Glutamatergic neuron (in vitro differentiated cells): ENCODE measurements around the gene BLTP1. TPM values are rescaled to one million over a fixed set of nuclear protein-coding genes. Genes with fewer than 3 reads are reported as not detected.
"Not testable (repeated sequence)": the region's sequence is repeated elsewhere in the genome, so short reads cannot be mapped to it uniquely, and the experiment has no call there.

ENCODE experiments used
- DNase-seq: peaks from one replicate; pipeline ENCODE4 v3.0.0; 2022
- H3K27ac Mint-ChIP-seq: one replicate; pipeline ENCODE4 v1.8.0; 2020; ENCODE audit warnings: mild to moderate bottlenecking, mixed read lengths, inconsistent platforms; ENCODE audit not compliant: unreplicated experiment
- H3K27me3 Mint-ChIP-seq: one replicate; pipeline ENCODE4 v1.8.0; 2020; ENCODE audit warnings: mild to moderate bottlenecking, moderate library complexity, mixed read lengths, inconsistent platforms; ENCODE audit not compliant: unreplicated experiment
- H3K36me3 Mint-ChIP-seq: one replicate; pipeline ENCODE4 v1.8.0; 2020; ENCODE audit warnings: mild to moderate bottlenecking, mixed read lengths, inconsistent platforms; ENCODE audit not compliant: unreplicated experiment
- H3K4me1 Mint-ChIP-seq: one replicate; pipeline ENCODE4 v1.8.0; 2020; ENCODE audit warnings: mild to moderate bottlenecking, low read depth, mixed read lengths, inconsistent platforms; ENCODE audit not compliant: unreplicated experiment
- H3K4me3 Mint-ChIP-seq: one replicate; pipeline ENCODE4 v1.8.0; 2020; ENCODE audit warnings: mild to moderate bottlenecking, mixed read lengths, inconsistent platforms; ENCODE audit not compliant: unreplicated experiment
- H3K9me3 Mint-ChIP-seq: one replicate; pipeline ENCODE4 v1.8.0; 2020; ENCODE audit warnings: mild to moderate bottlenecking, moderate library complexity, mixed read lengths, inconsistent platforms; ENCODE audit not compliant: unreplicated experiment
- long read RNA-seq: library from polyadenylated mRNA; unstranded; transcript quantifications from one replicate; pipeline ENCODE4 v2.0.0, GENCODE V29; 2020; ENCODE audit not compliant: unreplicated experiment
- total RNA-seq: library from RNA; stranded (reverse); fragmentation: NEBNext Ultra II Directional; extraction: Animal tissue kit (Norgen Biotek cat#: 25700); gene quantifications from one replicate; pipeline ENCODE4 v1.2.1, GENCODE V29; 2021; ENCODE audit not compliant: unreplicated experiment
- TF ChIP-seq, protein P1 (sequence below): fragments of 200-600 bp; sonication (generic); IDR thresholded peaks from one replicate; pipeline ENCODE4 v1.5.0; 2021; ENCODE audit not compliant: partially characterized antibody, unreplicated experiment

BLTP1 gene, protein sequence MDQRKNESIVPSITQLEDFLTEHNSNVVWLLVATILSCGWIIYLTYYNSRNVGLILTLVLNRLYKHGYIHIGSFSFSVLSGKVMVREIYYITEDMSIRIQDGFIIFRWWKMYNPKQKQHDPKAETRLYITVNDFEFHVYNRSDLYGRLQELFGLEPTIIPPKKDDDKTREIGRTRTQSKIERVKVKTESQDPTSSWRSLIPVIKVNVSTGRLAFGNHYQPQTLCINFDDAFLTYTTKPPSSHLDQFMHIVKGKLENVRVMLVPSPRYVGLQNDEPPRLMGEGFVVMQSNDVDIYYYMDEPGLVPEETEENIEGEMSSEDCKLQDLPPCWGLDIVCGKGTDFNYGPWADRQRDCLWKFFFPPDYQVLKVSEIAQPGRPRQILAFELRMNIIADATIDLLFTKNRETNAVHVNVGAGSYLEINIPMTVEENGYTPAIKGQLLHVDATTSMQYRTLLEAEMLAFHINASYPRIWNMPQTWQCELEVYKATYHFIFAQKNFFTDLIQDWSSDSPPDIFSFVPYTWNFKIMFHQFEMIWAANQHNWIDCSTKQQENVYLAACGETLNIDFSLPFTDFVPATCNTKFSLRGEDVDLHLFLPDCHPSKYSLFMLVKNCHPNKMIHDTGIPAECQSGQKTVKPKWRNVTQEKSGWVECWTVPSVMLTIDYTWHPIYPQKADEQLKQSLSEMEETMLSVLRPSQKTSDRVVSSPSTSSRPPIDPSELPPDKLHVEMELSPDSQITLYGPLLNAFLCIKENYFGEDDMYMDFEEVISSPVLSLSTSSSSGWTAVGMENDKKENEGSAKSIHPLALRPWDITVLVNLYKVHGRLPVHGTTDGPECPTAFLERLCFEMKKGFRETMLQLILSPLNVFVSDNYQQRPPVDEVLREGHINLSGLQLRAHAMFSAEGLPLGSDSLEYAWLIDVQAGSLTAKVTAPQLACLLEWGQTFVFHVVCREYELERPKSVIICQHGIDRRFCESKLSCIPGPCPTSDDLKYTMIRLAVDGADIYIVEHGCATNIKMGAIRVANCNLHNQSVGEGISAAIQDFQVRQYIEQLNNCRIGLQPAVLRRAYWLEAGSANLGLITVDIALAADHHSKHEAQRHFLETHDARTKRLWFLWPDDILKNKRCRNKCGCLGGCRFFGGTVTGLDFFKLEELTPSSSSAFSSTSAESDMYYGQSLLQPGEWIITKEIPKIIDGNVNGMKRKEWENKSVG (N-terminal part only)
- total RNA-seq = 65.7 TPM
- long read RNA-seq = 0 reads

DNA sequence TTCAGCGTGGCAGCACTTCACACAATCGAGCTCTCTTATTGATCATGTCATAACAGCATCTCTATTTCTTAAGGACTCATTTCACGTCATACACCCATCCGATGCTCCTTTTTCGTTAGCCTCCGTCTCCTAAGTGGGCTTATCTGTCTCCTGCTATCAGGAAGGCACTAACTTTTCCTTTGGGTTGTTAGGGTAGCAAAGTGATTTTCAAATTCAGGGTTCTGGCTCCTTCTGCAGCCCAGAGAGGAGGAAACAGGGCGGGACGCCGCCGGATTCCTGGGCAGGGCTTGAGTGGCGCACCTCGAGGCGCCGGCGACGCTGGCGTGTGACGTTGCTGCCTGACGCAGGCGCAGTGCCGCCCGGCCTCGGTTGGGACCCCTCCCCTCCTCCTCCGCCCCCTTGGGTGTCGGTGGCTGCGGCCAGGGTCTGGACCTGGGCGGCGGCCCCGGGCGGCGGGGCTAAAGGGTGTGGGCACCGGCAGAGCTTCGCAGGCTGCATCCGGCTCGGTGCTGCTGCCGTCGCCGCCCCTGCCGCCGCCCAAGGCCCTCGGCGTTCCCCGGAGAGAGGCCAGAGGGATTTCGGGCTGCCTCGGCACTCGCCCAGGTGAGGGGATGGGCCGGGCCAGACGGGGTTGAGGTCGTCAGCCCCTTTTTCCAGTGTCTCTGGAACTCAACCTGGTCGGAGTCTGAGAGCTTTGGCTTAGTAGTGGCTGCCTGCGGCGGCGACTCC, at the start of gene BLTP1:
TSS of gene BLTP1 (plus strand) at position 350 of the 729 bp plus-strand sequence. CDS start 18,317 bp downstream, outside the sequence.
- Mint-ChIP-seq H3K4me3 (peak within 1 kb of the TSS; percentile 99), H3K27ac (peak within 1 kb of the TSS; percentile 98), H3K4me1 (peaks cover 1% of the 10 kb centered on the region), H3K9me3 (no peaks in the 10 kb centered on the region), H3K36me3 (peaks cover 14% of the 10 kb centered on the region), H3K27me3 (peaks cover 2% of the 10 kb centered on the region)
- TF ChIP-seq, protein P1, sequence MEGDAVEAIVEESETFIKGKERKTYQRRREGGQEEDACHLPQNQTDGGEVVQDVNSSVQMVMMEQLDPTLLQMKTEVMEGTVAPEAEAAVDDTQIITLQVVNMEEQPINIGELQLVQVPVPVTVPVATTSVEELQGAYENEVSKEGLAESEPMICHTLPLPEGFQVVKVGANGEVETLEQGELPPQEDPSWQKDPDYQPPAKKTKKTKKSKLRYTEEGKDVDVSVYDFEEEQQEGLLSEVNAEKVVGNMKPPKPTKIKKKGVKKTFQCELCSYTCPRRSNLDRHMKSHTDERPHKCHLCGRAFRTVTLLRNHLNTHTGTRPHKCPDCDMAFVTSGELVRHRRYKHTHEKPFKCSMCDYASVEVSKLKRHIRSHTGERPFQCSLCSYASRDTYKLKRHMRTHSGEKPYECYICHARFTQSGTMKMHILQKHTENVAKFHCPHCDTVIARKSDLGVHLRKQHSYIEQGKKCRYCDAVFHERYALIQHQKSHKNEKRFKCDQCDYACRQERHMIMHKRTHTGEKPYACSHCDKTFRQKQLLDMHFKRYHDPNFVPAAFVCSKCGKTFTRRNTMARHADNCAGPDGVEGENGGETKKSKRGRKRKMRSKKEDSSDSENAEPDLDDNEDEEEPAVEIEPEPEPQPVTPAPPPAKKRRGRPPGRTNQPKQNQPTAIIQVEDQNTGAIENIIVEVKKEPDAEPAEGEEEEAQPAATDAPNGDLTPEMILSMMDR = no peak
- peak; percentile 92 for DNase-seq

DNA sequence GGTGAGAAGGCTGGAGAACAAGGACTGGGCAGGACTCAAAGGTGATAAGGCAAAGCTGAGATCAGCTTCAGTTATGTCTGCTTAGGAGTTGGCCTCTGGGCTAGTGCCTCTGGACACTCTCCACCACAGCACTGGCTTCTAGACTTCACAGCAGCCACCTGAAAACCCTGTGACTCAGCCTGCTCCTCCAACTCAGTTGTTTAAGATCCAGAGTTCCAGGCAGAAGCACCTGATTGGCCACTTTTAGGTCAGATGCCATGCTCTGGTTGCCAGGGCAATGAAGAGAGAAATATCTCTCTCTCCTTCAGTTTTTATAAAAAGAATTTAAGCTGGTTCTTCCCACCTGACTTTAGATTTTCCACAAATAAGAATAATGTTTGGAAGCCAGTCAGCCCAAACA, 47.9 kb upstream of the BLTP1 start:
- TF ChIP-seq, protein P1 = no peak
- Mint-ChIP-seq H3K27me3 (no peaks in the 10 kb centered on the region), H3K36me3 (no peaks in the 10 kb centered on the region), H3K4me3 (no peak overlapping the region), H3K27ac (no peak overlapping the region), H3K4me1 (no peaks in the 10 kb centered on the region), H3K9me3 (no peaks in the 10 kb centered on the region)
- no peak for DNase-seq

DNA sequence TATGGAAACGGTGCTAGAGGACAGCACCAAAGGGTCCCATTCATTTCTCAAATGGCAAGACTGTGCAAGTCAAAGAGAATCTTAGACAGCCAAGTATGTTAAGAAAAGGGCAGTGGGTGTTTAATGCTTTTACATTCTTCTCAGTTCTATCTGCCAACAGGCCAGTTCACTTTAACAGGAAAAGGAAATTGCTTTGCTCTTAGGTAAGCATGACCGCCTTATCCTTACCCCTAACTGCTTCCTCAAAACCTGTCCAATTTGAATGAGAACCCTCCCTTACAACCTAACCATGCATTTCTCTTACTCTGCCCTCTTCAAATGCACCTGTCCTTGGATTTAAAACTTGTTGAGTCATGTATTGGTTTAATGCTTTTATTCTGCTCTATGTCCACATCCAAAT, 44.5 kb upstream of the BLTP1 start:
- H3K9me3 Mint-ChIP-seq = no peaks in the 10 kb centered on the region
- no peaks in the 10 kb centered on the region for H3K4me1 Mint-ChIP-seq
- TF ChIP-seq, protein P1 = no peak
- no peaks in the 10 kb centered on the region for H3K36me3 Mint-ChIP-seq
- no peak overlapping the region for H3K27ac Mint-ChIP-seq
- DNase-seq = no peak
- H3K27me3 Mint-ChIP-seq = no peaks in the 10 kb centered on the region
- H3K4me3 Mint-ChIP-seq = no peak overlapping the region

DNA sequence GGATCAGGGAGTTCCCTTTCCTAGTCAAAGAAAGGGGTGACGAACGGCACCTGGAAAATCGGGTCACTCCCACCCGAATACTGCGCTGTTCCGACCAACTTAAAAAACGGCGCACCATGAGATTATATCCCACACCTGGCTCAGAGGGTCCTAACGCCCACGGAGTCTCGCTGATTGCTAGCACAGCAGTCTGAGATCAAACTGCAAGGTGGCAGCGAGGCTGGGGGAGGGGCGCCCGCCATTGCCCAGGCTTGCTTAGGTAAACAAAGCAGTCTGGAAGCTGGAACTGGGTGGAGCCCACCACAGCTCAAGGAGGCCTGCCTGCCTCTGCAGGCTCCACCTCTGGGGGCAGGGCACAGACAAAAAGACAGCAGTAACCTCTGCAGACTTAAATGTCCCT, 41.8 kb upstream of the BLTP1 start:
- H3K9me3 Mint-ChIP-seq, H3K36me3 Mint-ChIP-seq, H3K4me3 Mint-ChIP-seq, H3K27me3 Mint-ChIP-seq, H3K4me1 Mint-ChIP-seq, DNase-seq, H3K27ac Mint-ChIP-seq: not testable (repeated sequence)

DNA sequence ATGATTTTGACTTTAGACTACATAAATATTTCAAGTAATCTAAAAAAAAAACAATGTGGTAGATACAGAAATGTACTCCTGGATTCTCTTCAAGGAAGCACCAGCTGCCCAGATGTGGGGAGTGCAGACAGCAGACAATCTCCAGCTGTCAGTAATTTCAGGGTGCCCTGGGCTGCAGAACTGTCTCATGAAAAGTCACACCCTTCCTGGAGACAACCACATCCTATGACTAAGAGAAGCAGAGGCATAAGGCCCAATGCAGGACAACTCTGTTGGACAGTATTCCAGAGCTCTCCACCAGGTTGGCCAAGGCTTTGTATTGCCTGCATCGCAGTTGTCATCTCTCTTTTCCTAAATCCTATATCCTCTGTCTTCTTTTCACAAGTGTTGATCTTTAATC, 34.4 kb upstream of the BLTP1 start:
- DNase-seq = no peak
- TF ChIP-seq, protein P1 = no peak
- H3K9me3 Mint-ChIP-seq = no peaks in the 10 kb centered on the region
- no peaks in the 10 kb centered on the region for H3K4me1 Mint-ChIP-seq
- H3K27me3 Mint-ChIP-seq = no peaks in the 10 kb centered on the region
- H3K36me3 Mint-ChIP-seq = no peaks in the 10 kb centered on the region
- H3K4me3 Mint-ChIP-seq = no peak overlapping the region
- no peak overlapping the region for H3K27ac Mint-ChIP-seq
